ENCODE measurements around the gene PSMC1.
"Not testable (repeated sequence)": the region's sequence is repeated elsewhere in the genome, so short reads cannot be mapped to it uniquely, and the experiment has no call there.

PSMC1 gene

DNA sequence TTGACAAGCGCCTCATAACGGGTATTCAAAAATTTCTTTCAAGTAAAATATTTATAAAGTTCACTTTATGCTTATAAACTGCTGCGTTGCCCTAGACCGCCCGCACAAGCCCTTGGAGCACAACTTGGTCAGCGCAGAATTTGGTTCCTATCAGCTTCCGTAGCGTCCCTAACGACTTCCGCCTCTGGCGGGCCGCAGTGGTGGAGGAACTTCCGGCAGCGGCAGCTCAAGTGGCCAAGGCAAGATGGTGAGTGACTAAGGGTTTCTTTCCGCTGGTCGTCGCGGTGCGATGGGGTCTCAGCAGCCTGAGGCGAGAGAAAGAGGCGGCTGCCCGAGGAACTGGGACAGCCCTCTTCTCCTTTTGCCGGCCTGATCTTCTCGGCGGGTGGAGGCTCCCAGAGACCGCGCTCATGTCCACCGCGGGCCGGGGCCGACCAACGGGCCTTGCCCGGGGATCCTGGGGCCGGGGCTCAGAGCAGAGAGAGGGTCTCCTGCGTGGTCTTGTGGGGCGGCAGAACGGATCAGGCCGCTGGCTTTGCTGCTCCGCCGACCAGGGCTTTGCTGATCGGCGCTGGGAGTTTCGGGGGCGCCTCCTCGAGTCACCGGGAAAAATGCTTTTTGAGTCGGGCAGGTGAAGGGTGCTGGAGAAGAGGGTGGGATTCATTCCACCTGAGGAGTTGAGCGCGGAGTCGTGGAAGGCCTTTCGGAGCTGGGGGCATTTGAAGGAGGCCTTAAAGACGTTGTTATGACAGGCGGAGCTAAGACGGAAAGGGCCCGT is at the start of gene PSMC1:
Gene PSMC1 (plus strand): TSS at position 200 of the 778 bp plus-strand sequence. CDS start 45 bp downstream, at position 245.
- peak; percentile 70 for DNase-seq (ENCODE audit: low read depth)

DNA sequence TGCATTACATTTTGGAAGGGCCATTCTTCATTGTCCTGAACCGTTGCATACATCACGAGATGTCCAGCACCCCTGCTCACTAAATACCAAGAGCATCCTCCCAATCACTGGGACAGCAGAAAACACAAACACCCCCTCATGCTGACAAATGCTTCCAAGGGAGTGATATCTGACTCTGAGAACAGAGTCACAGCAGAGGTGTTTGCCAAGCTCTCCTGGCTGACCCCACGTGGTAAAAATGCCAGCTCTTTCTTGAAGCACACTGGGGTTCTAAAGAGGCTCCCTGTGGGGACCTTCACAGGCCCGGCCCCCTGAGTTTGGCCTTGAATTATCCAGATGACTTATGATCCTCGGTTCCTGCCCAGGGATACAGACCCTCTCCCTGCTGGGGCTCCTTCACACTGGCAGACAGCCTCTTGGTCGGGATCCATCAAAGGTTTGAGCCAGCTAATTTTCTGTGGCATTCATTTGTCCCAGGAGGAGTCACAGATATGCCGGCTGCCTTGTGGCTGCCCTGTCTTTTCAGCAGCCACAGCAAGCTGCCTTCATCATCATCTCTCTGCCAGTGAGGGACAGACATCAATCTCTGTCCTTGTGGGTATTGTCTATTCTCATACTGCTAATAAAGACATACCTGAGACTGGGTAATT is 43.1 kb upstream of the PSMC1 start:
- no peak for DNase-seq (ENCODE audit: low read depth)

DNA sequence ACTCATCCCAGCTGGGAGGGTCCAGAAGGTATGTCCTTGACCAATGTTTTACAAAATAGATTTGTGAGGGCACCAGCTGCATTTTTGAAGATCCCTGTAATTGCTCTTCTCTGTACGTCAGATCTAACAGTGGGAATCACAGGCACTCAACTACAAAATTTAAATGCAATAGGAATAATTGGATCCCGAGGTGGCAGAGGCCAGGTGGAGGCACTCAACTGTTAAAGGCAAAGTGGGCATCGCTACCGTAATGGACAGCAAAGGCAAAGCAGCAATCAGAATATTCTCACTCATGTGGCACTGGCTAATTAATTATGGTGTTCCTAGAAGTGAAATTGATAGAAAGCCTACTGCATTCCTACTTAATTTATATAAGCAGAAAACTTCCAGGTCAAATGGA is 27.9 kb upstream of the PSMC1 start:
- no peak for DNase-seq (ENCODE audit: low read depth)

DNA sequence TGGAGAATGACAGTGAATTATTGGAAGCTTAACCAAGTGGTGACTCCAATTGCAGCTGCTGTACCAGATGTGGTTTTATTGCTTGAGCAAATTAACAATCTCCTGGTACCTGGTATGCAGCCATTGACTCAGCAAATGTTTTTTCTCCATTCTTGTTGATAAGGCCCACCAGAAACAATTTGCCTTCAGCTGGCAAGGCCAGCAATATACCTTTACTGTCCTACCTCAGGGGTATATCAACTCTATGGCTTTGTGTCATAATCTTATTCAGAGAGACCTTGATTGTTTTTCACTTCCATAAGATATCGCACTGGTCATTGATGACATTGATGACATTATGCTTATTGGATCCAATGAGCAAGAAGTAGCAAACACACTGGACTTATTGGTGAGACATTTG is 26.4 kb upstream of the PSMC1 start:
- DNase-seq (ENCODE audit: low read depth): not testable (repeated sequence)

DNA sequence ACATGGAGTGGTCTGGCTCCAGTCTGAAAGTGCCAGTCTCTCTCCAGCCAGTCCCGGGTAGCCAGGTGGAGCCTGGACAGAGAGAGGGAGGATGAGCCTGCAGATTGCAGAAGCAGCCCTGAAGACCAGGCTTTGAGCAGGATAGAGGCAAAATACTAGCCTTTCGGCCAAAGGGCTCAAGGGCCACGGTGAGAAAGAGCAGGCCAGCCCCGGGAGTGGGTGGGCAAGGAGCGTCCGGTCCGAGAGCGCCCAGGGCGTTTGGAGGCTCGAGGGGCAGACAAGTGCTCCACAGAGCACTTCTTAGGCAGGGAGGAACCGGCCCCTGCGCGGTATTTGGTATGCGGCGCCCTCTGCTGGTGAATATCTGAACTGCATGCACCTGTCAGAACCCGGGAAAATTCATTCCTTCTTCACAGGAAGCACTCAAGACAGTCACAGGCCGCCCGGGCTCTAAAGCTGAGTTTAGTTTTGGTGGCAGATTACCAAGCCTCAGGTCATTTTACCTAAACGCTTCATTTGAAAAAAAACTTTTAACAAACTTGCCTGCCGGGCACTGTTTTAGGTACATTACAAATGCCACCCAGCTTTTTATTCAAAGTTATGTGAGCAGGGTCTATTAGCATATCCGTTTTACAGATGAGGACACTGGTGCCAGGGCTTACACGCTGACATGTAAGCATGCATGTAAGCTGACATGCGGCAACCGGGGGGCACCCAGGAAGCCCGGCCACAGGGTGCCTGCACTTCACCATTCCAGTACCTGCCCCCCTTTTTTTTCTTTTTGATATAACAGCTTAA is 21.0 kb upstream of the PSMC1 start:
- peak; percentile 4 for DNase-seq (ENCODE audit: low read depth)

GRCh38 chr14:90239139-90239538 is 17.2 kb upstream of the PSMC1 start:
- no peak for DNase-seq (ENCODE audit: low read depth)

DNA sequence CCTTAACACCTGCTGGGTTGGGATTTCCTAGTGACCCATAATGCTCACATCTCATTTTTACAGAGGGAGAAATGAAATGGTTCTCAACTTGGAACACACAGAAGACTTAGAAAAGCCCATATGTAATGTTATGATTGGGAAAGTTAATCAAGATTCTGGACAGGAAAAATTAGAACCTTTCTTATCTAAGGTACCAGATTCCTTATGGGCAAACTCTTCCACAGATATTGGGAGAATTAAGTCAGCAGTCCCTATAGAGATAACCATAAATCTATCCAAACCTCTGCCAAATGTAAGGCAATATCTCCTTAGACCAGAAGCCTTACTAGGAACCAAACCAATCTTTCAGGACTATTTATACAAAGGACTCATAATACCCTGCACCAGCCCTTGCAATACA is 13.9 kb upstream of the PSMC1 start:
- no peak for DNase-seq (ENCODE audit: low read depth)

GRCh38 chr14:90246936-90247335 is 9.4 kb upstream of the PSMC1 start:
- DNase-seq (ENCODE audit: low read depth): no peak

- DNase-seq (ENCODE audit: low read depth): not testable (repeated sequence)
These were observed 8.9 kb upstream of the PSMC1 start for GRCh38 chr14:90247441-90247840.

- no peak for DNase-seq (ENCODE audit: low read depth)
These were observed 7.8 kb upstream of the PSMC1 start for GRCh38 chr14:90248594-90248993.

GRCh38 chr14:90253826-90254225 is 2.5 kb upstream of the PSMC1 start:
- DNase-seq (ENCODE audit: low read depth): no peak

DNA sequence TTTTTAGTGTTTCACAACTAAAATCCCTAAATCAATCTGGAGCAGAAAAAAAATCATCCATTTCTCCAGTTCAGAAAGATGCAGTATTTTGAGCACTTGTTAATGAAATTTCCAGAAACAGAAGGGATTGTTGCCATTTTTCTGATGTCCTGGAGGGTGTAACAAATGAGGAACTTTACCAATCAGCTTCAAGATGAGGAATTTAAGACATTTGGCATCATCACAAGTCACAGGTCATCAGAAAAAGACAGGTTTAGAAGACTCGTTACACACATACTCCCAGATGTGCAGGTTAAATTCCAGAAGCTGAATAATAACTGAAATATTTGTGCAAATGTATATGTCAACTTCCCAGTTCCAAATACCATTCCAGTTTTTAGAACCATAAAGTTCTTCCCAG is 482 bp upstream of the PSMC1 start:
- no peak for DNase-seq (ENCODE audit: low read depth)

DNA sequence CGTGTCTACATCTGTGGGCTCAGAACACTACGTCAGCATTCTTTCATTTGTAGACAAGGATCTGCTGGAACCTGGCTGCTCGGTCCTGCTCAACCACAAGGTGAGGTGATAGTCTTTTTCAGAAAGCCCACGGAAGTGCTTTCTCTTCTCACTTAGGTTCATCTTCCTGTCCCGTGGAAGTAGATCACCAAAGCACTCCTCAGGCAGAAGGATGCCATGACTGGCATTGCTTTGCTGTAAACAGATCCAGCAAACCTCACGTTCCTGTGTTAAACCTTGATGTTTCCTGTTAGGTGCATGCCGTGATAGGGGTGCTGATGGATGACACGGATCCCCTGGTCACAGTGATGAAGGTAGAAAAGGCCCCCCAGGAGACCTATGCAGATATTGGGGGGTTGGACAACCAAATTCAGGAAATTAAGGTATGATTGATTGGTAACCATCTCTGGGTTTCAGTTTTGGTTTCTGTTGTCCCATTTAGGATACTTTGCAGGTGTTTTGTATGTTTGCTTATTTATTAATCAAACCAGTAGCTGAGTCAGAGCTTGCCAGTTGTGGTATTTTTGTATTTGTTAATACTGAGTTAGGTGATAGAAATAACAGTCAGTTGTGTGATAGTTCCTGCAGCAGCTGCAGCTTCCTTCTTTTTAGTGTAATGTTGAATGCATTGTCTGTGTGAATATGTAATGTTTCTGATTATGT is 7.5 kb downstream of the PSMC1 start:
- DNase-seq (ENCODE audit: low read depth): no peak

GRCh38 chr14:90266441-90267154 is 10.2 kb downstream of the PSMC1 start:
- no peak for DNase-seq (ENCODE audit: low read depth)

- no peak for DNase-seq (ENCODE audit: low read depth)
These were observed 12.1 kb downstream of the PSMC1 start for GRCh38 chr14:90268420-90268819.

GRCh38 chr14:90272523-90272922 is 16.2 kb downstream of the PSMC1 start:
- no peak for DNase-seq (ENCODE audit: low read depth)

GRCh38 chr14:90273532-90273931 is 17.2 kb downstream of the PSMC1 start:
- DNase-seq (ENCODE audit: low read depth): no peak

DNA sequence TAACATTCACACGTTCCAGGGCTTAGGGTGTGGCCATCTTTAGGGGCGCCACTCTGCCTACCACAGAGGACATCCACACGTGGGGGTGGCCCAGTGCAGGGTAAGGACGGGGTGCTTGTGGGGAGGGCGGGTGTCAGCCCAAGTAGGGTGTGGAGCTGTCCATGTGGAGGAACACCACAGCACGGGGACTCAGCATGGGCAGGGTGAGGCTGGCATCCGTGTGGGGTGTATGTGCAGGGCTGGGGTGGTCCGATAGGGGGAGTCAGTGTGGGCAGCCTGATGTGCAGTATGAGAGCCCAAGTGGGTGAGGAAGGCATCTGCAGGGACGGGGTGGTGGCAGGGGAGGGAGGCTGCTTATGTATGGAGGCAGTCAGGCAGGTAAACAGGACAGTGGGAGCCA is 17.7 kb downstream of the PSMC1 start:
- no peak for DNase-seq (ENCODE audit: low read depth)

DNA sequence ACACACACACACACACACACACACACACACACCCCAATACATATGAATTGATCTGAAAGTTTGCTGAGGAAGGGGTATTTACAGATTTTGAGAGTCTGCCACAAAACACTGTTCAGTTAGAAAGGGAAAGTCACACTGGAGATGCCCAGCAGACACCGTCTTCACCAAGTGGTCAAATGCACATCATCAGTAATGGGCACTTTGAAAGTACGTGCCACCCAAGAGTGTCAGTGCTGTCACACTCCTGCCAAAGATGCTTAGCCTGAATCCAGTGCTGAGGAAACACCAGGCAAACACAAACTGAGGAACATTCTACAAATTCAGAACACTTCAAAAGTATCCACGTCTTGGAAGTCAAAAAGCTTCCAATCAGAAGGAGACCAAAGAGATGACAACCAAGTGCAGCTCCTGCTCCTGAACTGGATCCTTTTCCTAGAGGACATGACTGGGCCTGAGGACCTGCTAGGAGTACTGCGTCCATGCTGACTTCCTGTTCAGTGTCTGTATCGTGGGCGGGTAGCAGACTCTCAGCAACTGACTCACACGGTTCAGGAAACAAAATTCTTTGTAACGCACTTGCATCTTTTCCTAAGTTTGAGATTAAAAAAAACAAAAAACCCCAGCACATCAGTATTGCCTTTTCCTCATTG is 18.6 kb downstream of the PSMC1 start:
- DNase-seq (ENCODE audit: low read depth): peak; percentile 78

- DNase-seq (ENCODE audit: low read depth): no peak
These were observed 19.1 kb downstream of the PSMC1 start for GRCh38 chr14:90275458-90275814.

DNA sequence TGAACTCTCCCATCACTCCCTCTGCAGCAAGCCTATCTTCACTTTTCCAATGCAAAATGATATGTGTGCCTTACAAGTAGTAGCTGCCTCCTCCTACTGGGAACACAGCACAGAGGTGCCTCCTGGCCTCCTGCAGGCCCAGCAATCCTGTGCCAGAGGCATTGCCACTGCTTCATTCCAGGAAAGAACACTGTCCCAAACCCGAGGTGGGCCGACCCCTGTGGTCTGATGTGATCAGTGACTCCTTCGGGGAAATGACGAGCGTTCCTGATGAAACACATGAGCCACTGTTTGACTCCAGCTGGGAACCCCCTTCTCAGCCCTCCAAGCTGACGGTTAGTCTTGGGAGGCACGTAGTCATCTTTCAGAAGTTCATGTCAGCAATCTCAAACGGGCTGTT is 19.5 kb downstream of the PSMC1 start:
- peak; percentile 70 for DNase-seq (ENCODE audit: low read depth)
